GM12865 (cell line): ENCODE results near the gene GGT1.
"Not testable (repeated sequence)": the region's sequence is repeated elsewhere in the genome, so short reads cannot be mapped to it uniquely, and the experiment has no call there.

Source experiments
- DNase-seq: peaks from one replicate; pipeline ENCODE4 v3.0.0; 2010; ENCODE audit warnings: low read depth
- H3K4me3 ChIP-seq: 2 replicates; pipeline ENCODE4 v1.5.1; 2011; ENCODE audit warnings: mild to moderate bottlenecking, low read depth, low read length, control low read depth
- TF ChIP-seq, protein P1 (sequence below): IDR thresholded peaks from 2 replicates; pipeline ENCODE4 v1.5.1; 2011; ENCODE audit warnings: low read length, control low read depth, low read depth, inconsistent platforms; ENCODE audit not compliant: insufficient read depth; ENCODE audit errors: missing control alignments

GGT1 gene

DNA sequence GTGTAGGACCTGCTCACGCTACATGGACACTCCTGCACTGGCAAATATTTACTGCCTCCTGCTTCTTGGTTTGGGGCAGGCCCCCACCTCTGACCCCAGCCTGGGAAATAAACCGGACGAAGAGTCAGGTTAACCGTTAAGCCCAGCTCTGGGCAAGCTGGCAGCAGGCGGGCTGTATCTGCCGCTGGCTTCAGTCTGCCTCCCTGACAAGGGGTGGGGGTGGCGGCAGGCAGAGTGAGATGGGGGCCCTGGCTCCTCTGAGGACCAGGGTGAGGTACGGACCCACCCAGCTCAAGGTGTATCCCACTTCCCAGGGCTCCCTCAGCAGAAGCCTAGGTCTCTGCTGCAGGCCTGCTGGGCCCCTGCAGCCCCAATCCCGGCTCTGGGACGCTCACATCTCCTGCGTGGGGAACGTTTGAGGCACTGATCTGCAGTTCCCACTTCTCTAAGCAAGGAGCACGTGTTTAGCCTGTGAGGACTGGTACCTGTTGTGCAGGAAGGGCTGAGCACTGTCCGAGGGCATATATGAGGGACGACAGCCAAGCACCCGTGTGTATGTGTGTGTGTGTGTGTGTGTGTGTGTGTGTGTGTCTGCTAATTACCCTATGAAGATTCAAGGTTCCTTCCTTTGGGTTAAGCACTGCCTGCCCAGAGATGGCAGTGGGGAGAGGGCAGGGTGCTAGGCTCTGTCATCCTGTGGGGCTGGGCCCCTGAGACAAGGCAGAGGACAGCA lies 9.0 kb upstream of the GGT1 start:
- no peak for DNase-seq
- H3K4me3 ChIP-seq: no peak overlapping the region
- TF ChIP-seq, protein P1, sequence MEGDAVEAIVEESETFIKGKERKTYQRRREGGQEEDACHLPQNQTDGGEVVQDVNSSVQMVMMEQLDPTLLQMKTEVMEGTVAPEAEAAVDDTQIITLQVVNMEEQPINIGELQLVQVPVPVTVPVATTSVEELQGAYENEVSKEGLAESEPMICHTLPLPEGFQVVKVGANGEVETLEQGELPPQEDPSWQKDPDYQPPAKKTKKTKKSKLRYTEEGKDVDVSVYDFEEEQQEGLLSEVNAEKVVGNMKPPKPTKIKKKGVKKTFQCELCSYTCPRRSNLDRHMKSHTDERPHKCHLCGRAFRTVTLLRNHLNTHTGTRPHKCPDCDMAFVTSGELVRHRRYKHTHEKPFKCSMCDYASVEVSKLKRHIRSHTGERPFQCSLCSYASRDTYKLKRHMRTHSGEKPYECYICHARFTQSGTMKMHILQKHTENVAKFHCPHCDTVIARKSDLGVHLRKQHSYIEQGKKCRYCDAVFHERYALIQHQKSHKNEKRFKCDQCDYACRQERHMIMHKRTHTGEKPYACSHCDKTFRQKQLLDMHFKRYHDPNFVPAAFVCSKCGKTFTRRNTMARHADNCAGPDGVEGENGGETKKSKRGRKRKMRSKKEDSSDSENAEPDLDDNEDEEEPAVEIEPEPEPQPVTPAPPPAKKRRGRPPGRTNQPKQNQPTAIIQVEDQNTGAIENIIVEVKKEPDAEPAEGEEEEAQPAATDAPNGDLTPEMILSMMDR: no peak

DNA sequence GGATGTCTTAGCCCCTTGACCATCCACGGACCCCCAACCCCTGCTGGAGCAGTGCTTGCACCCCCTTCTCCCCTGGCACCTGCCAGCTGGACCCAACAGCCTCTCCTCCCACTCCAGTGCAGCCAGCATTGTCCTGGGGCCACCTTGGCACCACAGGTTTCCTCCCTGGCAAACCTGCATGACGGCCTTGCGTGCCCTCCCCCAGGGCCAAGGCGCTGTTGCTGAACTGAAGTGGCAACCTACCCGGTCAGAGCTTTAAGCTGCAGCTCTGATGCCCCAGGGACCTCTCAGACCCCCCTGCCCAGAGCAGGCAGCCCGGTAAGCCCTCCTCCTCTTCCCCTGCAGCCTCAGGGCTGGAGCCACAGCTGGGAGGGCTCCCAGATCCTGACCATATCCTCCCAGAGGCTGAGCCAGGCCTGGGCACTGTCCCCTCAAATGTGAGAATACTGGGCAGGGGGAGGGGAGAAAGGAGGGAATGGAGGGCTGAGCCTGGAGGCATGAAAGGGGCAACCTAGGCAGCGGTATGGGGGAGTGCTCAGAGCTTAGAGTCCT lies 8.3 kb upstream of the GGT1 start:
- no peak for DNase-seq
- TF ChIP-seq, protein P1: no peak
- H3K4me3 ChIP-seq: no peak overlapping the region

DNA sequence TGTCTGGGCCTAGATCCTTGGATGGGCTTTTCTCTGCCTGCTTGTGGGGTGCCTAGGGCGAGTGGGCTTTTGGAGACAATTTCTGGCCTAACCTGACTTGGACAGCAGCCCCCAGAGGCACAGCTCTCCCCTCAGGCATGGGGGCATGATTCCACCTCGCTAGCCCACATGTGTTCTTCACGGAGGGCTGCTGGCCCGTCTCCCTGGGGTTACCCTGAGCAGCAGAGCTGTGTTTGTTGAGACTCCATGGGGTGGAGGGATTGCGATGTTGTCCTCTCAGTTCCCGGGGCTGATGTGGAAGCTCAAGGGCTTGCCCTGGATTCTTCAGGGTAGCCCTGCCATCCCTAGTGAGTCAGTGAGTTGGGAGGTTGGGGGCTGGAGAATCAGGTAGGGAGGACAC lies 7.8 kb upstream of the GGT1 start:
- TF ChIP-seq, protein P1: no peak
- DNase-seq: no peak

DNA sequence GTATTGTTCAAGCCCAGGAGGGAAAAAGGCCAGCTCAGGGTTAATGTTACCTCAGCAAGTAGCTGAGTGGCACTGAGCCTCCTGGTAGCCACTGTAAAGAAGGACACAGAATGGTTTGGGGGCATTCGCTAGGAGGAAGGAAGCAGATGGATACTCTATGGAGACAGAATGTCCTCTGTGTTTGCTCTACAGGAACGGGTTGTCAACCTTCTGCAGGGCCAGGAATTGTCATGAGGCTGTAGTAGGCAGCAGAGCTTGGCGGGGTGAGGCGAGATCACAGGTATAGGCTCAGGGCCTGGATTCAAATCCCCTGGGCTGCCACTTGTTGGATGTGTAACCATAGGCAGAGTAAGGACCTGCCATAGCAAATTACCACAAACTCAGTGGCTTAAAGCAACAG lies 7.1 kb upstream of the GGT1 start:
- TF ChIP-seq, protein P1: no peak
- DNase-seq: no peak
- H3K4me3 ChIP-seq: no peak overlapping the region

More for the DNA sequence above, 7.8 kb upstream of the GGT1 start:
- H3K4me3 ChIP-seq: no peak overlapping the region

DNA sequence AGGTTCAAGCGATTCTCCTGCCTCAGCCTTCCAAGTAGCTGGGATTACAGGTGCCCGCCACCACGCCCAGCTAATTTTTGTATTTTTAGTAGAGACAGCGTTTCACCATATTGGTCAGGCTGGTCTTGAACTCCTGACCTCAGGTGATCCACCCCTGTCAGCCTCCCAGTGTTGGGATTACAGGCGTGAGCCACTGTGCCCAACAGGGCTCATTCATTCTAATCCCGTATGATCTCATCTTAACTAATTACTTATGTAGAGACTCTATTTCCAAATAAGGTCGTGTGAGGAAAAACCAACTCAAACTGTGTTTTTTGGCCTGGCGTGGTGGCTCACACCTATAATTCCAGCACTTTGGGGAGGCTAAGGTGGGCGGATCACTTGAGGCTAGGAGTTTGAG lies 5.9 kb upstream of the GGT1 start:
- DNase-seq, H3K4me3 ChIP-seq: not testable (repeated sequence)

DNA sequence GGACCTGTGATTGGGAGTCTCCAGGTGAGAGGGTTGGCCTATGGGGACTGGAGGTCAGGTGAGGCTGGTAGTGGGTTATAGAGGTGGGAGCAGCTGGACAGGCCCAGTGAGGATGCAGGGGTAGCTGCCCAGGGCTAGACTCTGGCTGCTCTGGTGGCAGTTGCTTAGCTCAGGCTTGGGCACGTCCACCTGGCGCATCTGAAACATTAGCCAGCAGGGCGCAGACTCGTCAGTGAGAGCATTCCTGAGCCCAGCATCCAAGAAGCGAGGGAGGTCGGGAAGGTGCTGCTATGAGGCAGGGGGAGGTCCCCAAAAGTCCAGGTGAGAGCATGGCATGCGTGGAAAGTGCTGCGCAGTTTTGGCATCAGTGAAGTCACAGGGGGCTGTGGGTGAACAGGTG lies 3.5 kb upstream of the GGT1 start:
- no peak overlapping the region for H3K4me3 ChIP-seq
- TF ChIP-seq, protein P1: no peak
- DNase-seq: no peak

DNA sequence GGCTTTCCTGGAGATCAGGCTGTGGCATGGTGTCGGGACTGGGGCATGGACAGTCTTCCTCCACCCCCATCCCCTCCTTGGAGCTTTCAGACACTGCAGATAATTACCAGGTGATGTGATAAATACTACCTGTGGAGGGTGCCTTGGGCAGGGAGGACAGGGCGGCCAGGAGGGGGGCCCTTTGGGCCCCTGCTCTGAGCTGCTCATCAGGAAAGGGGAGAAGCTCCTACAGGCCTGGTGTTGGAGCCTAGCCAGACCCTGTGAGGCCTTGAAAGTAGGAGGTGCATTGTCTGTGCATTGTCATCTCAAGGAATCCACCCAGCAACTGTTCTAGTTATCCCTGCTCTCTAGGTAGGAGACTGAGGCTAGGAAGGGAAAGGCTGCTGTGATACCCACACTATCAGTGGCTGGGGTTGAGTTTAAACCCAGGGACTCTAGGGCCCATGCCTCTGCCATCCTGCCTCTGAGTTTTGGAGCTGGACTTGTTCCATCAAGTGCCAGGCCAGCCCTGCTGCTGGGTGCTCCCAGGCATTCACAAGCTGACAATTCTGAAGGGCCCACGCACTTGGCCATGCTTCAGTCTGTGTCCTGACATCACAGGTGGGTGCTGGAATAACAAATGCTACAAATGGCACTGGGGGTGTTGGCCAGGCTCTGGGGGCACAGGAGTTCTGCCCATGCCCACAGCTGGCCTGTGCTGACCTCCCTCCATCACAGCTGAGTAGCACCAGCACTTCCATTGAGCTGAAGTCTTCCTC lies 2.9 kb upstream of the GGT1 start:
- H3K4me3 ChIP-seq: not testable (repeated sequence)

More for the DNA sequence above, 2.9 kb upstream of the GGT1 start:
- DNase-seq: not testable (repeated sequence)
